SK-N-SH (cell line): ENCODE data around the gene MAGI2.

Source experiments
- EP300 ChIP-seq, 2 experiments: IDR thresholded peaks; 2 replicates each; pipeline versions ENCODE4 v1.4.0 to v1.6.1; 2012; ENCODE audit warnings: borderline replicate concordance in 1 of 2, low read depth in 1 of 2, low read length in 1 of 2
- GABPA ChIP-seq: IDR thresholded peaks from 2 replicates; pipeline ENCODE4 v1.4.0; 2012; ENCODE audit warnings: low read depth, mild to moderate bottlenecking
- RFX5 ChIP-seq: IDR thresholded peaks from 2 replicates; pipeline ENCODE4 v1.6.1; 2012; ENCODE audit warnings: mild to moderate bottlenecking, improper control_type of control experiment, low read length
- SIN3A ChIP-seq: IDR thresholded peaks from 2 replicates; pipeline ENCODE4 v1.6.1; 2012; ENCODE audit warnings: low read depth, mild to moderate bottlenecking, low read length, moderate library complexity, borderline replicate concordance
- TAF1 ChIP-seq: IDR thresholded peaks from 2 replicates; pipeline ENCODE4 v1.6.1; 2012; ENCODE audit warnings: low read depth, mild to moderate bottlenecking, low read length, moderate library complexity, borderline replicate concordance
- YY1 ChIP-seq: IDR thresholded peaks from 2 replicates; pipeline ENCODE4 v1.4.0; 2012; ENCODE audit warnings: low read depth, mild to moderate bottlenecking
- TF ChIP-seq, protein P1 (sequence below): IDR thresholded peaks from 2 replicates; pipeline ENCODE4; 2012
- TF ChIP-seq, protein P2 (sequence below): IDR thresholded peaks from 2 replicates; pipeline ENCODE4 v1.4.0; 2012; ENCODE audit warnings: low read depth, borderline replicate concordance
- TF ChIP-seq, protein P3 (sequence below): fragments of 200-600 bp; sonication (generic); IDR thresholded peaks from 2 replicates; pipeline ENCODE4 v1.6.1; 2017; ENCODE audit warnings: antibody characterized with exemption, mild to moderate bottlenecking, moderate library complexity
- TF ChIP-seq, protein P4 (sequence below): IDR thresholded peaks from 2 replicates; pipeline ENCODE4 v1.6.1; 2012; ENCODE audit warnings: mild to moderate bottlenecking, low read depth, low read length, moderate library complexity

DNA sequence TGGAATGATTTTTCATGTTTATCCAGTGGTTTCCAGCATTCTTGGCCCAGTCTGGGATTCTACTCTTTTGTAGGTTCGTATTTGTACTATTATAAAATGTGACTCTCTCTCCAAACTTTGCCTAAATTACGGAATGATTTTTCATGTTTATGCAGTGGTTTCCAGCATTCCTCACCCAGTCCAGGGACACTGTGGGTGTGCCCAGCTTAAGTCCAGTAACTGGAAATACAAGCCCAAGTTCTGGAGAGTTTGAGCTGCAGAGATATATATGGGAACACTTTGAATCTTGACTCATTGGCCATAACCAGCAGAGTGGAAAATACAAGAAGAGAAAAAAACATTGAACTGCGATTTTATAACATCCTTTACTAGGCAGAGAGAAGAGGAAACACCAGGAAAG is 5.9 kb upstream of the MAGI2 start:
- TF ChIP-seq, protein P1, sequence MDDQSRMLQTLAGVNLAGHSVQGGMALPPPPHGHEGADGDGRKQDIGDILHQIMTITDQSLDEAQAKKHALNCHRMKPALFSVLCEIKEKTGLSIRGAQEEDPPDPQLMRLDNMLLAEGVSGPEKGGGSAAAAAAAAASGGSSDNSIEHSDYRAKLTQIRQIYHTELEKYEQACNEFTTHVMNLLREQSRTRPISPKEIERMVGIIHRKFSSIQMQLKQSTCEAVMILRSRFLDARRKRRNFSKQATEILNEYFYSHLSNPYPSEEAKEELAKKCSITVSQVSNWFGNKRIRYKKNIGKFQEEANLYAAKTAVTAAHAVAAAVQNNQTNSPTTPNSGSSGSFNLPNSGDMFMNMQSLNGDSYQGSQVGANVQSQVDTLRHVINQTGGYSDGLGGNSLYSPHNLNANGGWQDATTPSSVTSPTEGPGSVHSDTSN, result no peak
- TF ChIP-seq EP300 (IDR thresholded peaks at IDR 0.05; ENCODE audit: borderline replicate concordance in 1 of 2, low read depth in 1 of 2, low read length in 1 of 2) (no peak), RFX5 (no peak), YY1 (no peak), GABPA (no peak), SIN3A (no peak), TAF1 (no peak)
- TF ChIP-seq, protein P2, sequence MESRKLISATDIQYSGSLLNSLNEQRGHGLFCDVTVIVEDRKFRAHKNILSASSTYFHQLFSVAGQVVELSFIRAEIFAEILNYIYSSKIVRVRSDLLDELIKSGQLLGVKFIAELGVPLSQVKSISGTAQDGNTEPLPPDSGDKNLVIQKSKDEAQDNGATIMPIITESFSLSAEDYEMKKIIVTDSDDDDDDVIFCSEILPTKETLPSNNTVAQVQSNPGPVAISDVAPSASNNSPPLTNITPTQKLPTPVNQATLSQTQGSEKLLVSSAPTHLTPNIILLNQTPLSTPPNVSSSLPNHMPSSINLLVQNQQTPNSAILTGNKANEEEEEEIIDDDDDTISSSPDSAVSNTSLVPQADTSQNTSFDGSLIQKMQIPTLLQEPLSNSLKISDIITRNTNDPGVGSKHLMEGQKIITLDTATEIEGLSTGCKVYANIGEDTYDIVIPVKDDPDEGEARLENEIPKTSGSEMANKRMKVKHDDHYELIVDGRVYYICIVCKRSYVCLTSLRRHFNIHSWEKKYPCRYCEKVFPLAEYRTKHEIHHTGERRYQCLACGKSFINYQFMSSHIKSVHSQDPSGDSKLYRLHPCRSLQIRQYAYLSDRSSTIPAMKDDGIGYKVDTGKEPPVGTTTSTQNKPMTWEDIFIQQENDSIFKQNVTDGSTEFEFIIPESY, result no peak
- TF ChIP-seq, protein P3, sequence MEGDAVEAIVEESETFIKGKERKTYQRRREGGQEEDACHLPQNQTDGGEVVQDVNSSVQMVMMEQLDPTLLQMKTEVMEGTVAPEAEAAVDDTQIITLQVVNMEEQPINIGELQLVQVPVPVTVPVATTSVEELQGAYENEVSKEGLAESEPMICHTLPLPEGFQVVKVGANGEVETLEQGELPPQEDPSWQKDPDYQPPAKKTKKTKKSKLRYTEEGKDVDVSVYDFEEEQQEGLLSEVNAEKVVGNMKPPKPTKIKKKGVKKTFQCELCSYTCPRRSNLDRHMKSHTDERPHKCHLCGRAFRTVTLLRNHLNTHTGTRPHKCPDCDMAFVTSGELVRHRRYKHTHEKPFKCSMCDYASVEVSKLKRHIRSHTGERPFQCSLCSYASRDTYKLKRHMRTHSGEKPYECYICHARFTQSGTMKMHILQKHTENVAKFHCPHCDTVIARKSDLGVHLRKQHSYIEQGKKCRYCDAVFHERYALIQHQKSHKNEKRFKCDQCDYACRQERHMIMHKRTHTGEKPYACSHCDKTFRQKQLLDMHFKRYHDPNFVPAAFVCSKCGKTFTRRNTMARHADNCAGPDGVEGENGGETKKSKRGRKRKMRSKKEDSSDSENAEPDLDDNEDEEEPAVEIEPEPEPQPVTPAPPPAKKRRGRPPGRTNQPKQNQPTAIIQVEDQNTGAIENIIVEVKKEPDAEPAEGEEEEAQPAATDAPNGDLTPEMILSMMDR, result no peak
- TF ChIP-seq, protein P4, sequence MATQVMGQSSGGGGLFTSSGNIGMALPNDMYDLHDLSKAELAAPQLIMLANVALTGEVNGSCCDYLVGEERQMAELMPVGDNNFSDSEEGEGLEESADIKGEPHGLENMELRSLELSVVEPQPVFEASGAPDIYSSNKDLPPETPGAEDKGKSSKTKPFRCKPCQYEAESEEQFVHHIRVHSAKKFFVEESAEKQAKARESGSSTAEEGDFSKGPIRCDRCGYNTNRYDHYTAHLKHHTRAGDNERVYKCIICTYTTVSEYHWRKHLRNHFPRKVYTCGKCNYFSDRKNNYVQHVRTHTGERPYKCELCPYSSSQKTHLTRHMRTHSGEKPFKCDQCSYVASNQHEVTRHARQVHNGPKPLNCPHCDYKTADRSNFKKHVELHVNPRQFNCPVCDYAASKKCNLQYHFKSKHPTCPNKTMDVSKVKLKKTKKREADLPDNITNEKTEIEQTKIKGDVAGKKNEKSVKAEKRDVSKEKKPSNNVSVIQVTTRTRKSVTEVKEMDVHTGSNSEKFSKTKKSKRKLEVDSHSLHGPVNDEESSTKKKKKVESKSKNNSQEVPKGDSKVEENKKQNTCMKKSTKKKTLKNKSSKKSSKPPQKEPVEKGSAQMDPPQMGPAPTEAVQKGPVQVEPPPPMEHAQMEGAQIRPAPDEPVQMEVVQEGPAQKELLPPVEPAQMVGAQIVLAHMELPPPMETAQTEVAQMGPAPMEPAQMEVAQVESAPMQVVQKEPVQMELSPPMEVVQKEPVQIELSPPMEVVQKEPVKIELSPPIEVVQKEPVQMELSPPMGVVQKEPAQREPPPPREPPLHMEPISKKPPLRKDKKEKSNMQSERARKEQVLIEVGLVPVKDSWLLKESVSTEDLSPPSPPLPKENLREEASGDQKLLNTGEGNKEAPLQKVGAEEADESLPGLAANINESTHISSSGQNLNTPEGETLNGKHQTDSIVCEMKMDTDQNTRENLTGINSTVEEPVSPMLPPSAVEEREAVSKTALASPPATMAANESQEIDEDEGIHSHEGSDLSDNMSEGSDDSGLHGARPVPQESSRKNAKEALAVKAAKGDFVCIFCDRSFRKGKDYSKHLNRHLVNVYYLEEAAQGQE, result no peak
